Left ventricle myocardium superior (tissue), 1 donor: ENCODE data around the gene TUBA3C. TPM values are rescaled to one million over a fixed set of nuclear protein-coding genes. Genes with fewer than 3 reads are reported as not detected.

ENCODE experiments used
- ATAC-seq: fragments of 200-7000 bp; cut with Tn5 transposase; one replicate; pipeline ENCODE4 v1.9.1; 2020; ENCODE audit warnings: mild to moderate bottlenecking, moderate library complexity
- DNase-seq: peaks from one replicate; pipeline ENCODE4 v3.0.0-alpha.2; 2020
- intact Hi-C: fragments of 100-400 bp; cut with micrococcal nuclease; formaldehyde crosslinking; loops from one replicate; pipeline ENCODE4 v1.11.0; 2022
- total RNA-seq: library from RNA; stranded (reverse); fragmentation: NEBNext Ultra II Directional; extraction: Animal tissue kit (Norgen Biotek cat#: 25700); gene quantifications from one replicate; pipeline ENCODE4 v1.2.1, GENCODE V29; 2021
- donor health status: DM: no; HTN: yes; CAD: no; lungs with severe emphysema.

TUBA3C gene
- total RNA-seq, 1 donor from 2014 or later = not detected

GRCh38 chr13:19171563-19171962, 10.1 kb downstream of the TUBA3C start:
- ATAC-seq (no peak), DNase-seq (no peak)
- intact Hi-C loops = no loop called here

- ATAC-seq = no peak
- intact Hi-C loops = no loop called here
- no peak for DNase-seq
Measured at GRCh38 chr13:19169991-19170390, 11.6 kb downstream of the TUBA3C start.

DNA sequence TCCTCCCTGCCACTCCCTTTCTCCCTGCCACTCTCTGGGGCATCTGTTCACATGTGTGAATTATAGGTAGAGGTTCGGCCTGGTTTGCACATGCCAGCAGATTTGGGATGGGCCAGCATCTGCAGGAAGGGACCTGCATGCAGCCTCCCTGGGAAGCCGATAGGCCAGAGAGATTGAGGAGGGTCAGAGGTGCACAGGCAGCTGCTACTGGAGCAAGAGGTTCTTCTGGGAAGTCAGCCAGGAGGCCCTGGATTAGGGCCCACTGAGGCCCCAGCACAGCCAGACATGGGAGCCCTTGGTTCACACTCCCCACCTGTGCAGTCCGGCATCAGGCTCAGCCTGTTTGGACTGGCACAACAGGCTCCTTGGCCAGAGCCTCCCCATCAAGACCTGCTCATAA, 12.1 kb downstream of the TUBA3C start:
- intact Hi-C loops = no loop called here
- ATAC-seq (no peak), DNase-seq (no peak)

- intact Hi-C loops = no loop called here
Measured at GRCh38 chr13:19161308-19161707, 20.3 kb downstream of the TUBA3C start.

GRCh38 chr13:19159761-19160420, 21.7 kb downstream of the TUBA3C start:
- intact Hi-C loops = no loop called here
- DNase-seq (no peak), ATAC-seq (no peak)

More at GRCh38 chr13:19161308-19161707, 20.3 kb downstream of the TUBA3C start:
- ATAC-seq (no peak), DNase-seq (no peak)

GRCh38 chr13:19159181-19159580, 22.4 kb downstream of the TUBA3C start:
- ATAC-seq = no peak
- intact Hi-C loops = no loop called here
- DNase-seq = no peak

DNA sequence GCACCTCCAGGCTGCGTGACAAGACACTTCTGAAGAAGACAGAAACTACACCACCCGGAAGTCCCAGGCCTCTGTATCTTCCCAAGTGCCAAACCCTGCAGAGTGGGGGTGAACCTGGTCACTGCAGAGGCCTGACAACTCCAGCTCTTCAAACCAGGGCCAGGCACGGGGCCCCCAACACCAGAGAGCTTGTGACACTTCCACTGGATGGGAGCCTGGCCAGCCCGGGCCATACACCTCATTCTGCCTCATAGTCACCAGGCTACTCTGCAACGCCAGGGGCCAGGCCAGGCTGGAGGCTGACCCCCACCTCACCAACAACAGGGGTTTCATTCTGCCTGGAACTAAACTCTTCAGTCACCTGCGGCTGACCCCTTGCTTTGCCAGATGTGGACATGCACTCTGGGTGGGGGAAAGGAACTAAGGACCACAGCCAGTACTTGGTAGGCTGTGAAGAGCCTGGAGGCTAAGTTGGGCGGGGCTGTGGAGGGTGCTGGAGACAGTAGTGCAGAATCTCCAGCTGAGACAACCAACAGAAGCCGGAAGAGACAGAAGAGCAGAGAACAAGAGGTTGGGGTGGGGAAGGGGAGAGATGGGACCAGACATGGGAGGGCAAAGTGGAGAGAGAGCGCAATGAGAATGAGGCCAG, 23.0 kb downstream of the TUBA3C start:
- no peak for ATAC-seq
- DNase-seq = no peak
- intact Hi-C loops = no loop called here

DNA sequence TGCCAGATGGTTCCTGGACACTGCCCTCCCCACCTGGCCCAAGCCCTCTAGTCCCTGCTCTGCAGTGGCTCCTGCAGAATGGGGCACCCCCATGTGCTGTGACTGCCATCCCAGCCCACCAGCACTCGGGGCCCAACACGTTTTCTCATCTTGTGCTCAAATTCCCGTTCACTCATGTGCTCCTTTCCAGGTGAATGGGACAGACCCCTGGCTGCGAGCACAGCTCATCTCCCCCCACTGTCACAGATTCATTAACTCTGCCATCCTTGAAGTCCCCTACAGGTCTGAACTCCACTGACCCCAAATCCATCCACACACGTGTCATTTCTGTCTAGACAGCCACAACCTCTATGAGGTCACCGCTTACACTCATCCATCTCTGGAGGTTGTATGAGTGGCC, 23.6 kb downstream of the TUBA3C start:
- no peak for DNase-seq
- no peak for ATAC-seq
- intact Hi-C loops = no loop called here

GRCh38 chr13:19157461-19157860, 24.2 kb downstream of the TUBA3C start:
- DNase-seq (no peak), ATAC-seq (no peak)
- intact Hi-C loops = no loop called here

- no peak for ATAC-seq
- intact Hi-C loops = no loop called here
- DNase-seq = no peak
Measured at GRCh38 chr13:19156013-19156825, 25.4 kb downstream of the TUBA3C start.

GRCh38 chr13:19155321-19155861, 26.2 kb downstream of the TUBA3C start:
- intact Hi-C loops = no loop called here
- ATAC-seq (no peak), DNase-seq (no peak)

DNA sequence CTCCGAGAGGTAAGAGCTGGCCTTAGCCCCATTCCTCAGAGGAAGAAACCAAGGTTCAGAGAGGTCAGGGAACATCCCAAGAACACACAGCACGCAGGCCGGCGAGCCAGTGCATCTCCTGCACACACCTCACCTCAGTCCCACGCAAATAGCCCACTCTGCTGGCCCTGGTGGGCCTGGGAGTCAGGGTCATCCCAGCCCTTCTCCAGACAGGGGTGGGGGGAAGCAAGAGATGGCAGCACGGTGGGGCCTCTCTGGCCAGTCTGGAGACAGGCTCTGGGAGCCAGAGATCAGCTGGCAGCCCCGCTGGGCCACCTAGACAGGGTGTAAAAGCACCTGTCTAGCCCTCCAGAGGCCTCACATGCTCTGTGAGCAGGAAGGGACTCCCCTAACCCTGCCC, 26.8 kb downstream of the TUBA3C start:
- no peak for DNase-seq
- intact Hi-C loops = no loop called here
- no peak for ATAC-seq

DNA sequence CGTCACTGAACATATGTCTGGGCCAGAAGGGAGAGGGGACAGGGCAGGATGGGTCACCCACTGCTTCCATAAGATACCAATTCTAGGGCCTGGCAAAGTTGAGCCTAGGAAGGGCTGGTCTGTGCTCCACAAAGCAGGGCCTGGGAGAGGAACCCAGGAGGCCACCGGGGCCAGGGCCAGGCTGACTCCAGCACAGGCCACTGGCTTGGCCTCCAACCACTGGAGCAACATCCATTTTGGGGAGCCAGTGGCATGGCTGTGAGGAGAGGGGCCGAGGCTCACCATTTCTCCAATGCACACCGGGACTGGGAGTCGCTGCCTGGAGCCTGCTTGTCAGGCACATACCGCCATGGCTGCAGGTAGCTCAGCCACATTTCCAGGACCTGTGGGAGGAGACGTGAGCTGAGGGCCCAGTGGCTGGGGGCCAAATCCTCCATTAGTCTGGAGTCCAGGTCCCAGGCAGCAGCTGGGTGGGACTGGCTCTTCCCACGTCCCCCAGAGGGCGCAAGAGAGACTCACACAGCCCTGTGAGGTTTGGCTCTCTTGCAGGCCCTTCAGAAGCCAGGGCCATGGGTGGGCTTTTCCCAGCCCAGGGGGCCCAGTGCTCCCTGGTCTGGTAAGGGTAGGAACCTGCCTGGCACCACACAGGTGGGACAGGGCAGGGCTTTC, 27.7 kb downstream of the TUBA3C start:
- intact Hi-C loops = no loop called here
- no peak for ATAC-seq
- no peak for DNase-seq

DNA sequence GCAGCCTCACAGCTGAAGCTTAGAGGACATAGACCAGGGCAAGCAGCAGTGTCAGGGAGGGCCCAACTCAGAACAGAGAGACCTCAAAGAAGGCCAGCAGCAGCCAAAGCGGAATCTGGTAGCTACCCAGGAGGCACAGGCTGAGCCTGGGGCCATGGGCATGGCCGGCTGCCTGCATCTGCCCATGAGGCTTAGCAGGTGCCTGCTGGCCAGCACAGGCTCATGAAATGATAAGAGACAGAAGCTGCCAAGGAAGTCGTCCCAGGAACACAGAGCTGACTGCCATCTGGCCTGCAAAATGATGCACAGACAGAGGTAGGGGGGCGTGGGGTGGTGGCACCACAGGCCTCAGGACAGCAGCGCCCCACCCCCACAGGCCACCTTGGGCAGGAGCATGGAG, 29.2 kb downstream of the TUBA3C start:
- DNase-seq (peak; percentile 55), ATAC-seq (peak; percentile 85)
- intact Hi-C loops = no loop called here

DNA sequence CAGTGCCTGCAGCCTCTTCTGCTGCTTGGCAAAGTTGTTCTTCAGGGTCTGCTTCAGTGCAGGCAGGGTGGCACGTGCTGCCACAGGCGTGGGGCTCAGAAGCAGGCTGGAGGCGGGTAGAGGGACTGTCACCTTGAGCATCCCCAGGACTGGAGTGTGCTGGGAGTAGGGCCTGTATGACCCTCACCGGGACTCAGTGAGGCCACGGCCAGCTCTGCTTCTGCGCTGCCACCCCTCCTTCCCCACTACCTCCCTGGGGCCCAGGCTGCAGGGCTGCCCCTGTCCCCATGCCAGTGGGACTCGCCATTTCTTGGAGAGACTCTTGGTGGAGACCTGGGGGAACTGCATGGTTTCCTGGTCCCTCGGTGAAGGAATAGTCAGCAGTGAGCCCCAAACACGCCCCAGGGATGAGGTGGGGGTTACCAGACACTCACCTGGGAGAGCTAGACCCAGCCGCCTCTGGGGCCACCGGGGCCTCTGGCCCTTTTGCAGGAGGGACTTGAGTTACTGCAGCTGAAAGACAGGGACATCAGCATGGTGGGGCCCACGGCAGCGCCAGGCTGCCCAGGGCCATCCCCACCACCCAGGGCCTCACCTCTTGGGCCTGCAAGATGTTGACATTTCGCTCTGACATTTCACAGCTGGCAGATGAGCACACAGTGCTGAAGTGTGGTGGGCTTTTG, 29.9 kb downstream of the TUBA3C start:
- DNase-seq = no peak
- intact Hi-C loops = no loop called here
- ATAC-seq = no peak

GRCh38 chr13:19150712-19151228, 30.9 kb downstream of the TUBA3C start:
- ATAC-seq (peak; percentile 66), DNase-seq (no peak)

DNA sequence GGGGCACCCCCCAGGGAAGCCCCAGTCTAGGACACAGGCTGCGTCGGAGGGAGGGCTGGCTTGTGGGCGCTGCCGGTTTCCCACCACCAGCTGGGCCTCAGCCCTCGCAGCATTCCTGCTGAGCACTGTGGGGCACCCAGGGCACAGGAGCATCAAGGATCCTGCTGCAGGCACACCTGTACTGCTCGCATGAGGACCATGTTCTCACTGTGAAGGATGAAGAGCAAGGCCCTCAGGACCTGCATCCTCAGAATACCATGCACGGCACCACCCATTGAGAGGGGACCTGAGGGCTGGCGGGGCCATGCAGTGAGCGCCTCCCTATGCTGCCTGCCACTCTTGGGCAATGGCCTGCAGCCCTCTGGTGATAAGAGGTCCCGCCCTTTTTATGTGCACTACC, 31.4 kb downstream of the TUBA3C start:
- no peak for ATAC-seq
- intact Hi-C loops = no loop called here
- DNase-seq = no peak

More at GRCh38 chr13:19150712-19151228, 30.9 kb downstream of the TUBA3C start:
- intact Hi-C loops = no loop called here

GRCh38 chr13:19148561-19148960, 33.1 kb downstream of the TUBA3C start:
- intact Hi-C loops = no loop called here
- no peak for ATAC-seq

More at GRCh38 chr13:19148561-19148960, 33.1 kb downstream of the TUBA3C start:
- no peak for DNase-seq
